ENCODE measurements around the gene RCC2.

RCC2 gene

DNA sequence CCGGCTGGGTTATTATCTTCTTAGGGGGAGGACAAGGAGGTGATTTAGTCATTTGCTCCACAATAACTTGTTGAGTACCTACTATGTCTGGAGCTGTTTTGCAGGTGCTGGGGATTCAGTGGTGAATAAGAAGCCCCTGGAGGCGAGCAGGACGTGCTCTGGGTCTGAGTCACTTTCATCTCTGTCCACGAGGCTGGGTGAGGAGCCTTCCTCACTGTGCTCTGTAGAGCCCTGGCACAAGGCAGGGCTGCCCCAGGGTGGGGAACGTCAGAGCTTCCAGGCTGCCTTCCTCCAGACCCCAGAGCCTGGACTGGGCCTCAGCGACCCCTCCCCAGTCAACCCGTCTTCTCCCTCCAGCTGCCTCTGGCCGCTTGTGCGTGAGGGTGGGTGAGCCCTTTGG is 70.0 kb downstream of the RCC2 start:
- TF ChIP-seq, protein P1, sequence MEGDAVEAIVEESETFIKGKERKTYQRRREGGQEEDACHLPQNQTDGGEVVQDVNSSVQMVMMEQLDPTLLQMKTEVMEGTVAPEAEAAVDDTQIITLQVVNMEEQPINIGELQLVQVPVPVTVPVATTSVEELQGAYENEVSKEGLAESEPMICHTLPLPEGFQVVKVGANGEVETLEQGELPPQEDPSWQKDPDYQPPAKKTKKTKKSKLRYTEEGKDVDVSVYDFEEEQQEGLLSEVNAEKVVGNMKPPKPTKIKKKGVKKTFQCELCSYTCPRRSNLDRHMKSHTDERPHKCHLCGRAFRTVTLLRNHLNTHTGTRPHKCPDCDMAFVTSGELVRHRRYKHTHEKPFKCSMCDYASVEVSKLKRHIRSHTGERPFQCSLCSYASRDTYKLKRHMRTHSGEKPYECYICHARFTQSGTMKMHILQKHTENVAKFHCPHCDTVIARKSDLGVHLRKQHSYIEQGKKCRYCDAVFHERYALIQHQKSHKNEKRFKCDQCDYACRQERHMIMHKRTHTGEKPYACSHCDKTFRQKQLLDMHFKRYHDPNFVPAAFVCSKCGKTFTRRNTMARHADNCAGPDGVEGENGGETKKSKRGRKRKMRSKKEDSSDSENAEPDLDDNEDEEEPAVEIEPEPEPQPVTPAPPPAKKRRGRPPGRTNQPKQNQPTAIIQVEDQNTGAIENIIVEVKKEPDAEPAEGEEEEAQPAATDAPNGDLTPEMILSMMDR (IDR thresholded peaks at IDR 0.05; ENCODE audit: low read depth, low read length): no peak
- H3K4me3 ChIP-seq (ENCODE audit: low read depth, low read length): no peak overlapping the region

DNA sequence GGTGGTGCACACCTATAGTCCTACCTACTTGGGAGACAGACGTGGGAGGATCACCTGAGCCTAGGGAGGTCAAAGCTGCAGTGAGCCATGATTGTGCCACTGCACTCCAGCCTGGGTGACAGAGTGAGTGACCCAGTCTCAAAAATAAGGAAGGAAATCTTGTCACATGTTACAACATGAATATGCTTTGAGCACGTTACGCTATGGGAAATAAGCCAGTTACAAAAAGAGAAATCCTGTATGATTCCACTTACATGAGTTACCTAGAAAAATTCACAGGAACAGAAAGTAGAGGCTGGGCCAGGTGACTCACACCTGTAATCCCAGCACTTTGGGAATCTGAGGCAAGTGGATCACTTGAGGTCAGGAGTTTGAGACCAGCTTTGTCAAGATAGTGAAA is 74.2 kb downstream of the RCC2 start:
- TF ChIP-seq, protein P1 (IDR thresholded peaks at IDR 0.05; ENCODE audit: low read depth, low read length): no peak
- H3K4me3 ChIP-seq (ENCODE audit: low read depth, low read length): no peak overlapping the region

DNA sequence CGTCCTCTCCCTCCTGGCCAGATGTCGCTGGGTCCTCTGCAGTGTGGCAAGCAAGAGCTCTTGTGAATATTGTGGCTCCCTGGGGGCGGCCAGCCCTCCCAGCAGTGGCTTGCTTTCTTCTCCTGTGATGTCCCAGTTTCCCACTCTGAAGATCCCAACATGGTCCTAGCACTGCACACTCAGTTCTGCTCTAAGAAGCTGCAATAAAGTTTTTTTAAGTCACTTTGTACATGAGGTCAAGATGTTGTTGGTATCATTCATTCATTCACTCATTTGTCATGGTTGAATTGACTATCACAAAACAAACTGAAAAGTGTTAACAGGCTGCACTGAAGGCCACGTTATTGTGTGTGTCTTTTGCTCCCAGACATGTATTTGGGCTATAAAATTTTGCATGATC is 75.7 kb downstream of the RCC2 start:
- H3K4me3 ChIP-seq (ENCODE audit: low read depth, low read length): no peak overlapping the region
- TF ChIP-seq, protein P1 (IDR thresholded peaks at IDR 0.05; ENCODE audit: low read depth, low read length): no peak

DNA sequence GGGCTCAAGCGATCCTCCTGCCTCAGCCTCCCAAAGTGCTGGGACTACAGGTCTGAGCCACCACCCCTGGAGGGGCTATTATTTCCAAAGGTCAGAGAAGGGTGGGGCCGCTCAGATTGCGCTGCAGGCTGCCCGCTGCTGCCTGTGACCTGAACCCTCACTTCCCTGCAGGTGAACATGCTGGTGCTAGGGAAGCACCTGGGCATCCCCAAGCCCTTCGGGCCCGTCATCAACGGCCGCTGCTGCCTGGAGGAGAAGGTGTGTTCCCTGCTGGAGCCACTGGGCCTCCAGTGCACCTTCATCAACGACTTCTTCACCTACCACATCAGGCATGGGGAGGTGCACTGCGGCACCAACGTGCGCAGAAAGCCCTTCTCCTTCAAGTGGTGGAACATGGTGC is 76.1 kb downstream of the RCC2 start:
- no peak overlapping the region for H3K4me3 ChIP-seq (ENCODE audit: low read depth, low read length)
- TF ChIP-seq, protein P1 (IDR thresholded peaks at IDR 0.05; ENCODE audit: low read depth, low read length): no peak

DNA sequence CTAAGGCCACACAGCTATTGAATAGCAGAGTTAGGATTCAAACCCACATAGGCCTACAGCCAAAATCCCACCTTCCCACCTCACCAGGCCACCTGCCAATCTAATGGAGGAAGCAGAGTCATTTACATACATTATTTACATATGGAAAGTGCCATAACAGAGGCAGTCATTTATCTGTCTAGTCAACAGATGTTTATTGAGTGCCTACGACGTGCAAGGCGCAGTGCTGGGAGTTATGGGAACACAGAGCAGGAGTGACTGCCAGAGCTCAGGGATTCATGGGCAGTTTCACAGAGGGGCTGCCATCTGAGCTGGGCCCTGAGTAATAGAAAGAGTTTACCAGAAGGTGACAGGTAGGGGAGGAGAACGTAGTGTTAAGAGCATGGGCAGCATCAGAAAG is 77.8 kb downstream of the RCC2 start:
- no peak overlapping the region for H3K4me3 ChIP-seq (ENCODE audit: low read depth, low read length)
- TF ChIP-seq, protein P1 (IDR thresholded peaks at IDR 0.05; ENCODE audit: low read depth, low read length): no peak

DNA sequence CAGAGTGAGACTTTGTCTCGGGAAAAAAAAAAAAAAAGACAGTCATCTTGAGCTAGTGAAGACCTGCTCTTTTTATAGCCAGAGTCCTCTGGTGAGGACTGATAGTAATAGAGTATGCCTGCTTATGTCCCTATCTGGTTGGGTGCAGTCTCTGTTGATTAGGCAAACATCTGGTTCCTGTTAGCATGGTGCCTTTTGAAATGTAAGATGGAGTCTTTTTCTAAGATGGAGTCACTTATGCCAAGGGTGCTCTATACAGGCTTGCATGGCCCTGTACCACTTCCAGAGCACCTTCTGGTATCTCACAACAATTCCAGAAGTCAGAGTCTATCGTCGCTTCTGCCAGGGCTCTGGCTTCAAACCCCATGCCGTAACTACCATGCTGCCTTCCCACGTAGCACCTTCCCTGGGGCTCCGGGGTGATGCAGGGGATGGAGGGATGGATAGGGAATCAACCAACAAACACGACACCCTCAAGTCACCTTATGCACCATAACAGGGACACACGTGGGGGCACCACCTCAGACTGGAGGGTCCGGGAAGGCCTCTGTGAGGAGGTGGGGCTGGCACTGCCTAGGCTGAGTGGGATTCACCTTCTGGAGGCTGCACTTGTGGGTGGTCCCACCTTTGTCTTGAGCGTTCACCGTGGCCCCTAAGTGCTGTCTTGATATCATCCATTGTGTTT is 79.1 kb downstream of the RCC2 start:
- TF ChIP-seq, protein P1 (IDR thresholded peaks at IDR 0.05; ENCODE audit: low read depth, low read length): no peak
- no peak overlapping the region for H3K4me3 ChIP-seq (ENCODE audit: low read depth, low read length)

DNA sequence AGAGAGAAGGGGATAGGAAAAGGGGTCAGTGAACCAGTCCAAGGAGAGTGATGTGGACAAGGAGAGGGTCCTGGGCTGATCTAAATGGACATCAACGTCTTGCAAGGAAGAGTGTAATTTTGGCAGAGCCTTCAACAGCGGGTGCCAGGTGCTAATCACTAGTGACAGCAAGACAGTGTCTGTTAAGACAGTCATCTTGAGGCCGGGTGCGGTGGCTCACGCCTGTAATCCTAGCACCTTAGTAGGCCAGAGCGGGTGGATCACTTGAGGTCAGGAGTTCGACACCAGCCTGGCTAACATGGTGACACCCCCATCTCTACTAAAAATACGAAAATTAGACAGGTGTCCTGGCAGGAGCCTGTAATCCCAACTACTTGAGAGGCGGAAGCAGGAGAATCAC is 79.7 kb downstream of the RCC2 start:
- TF ChIP-seq, protein P1 (IDR thresholded peaks at IDR 0.05; ENCODE audit: low read depth, low read length): no peak
- no peak overlapping the region for H3K4me3 ChIP-seq (ENCODE audit: low read depth, low read length)

Data from WI38 (cell line).